ENCODE measurements around the gene GSTCD.
A peak's percentile ranks its signal among the peaks of the same experiment; 100 is the strongest.

The GSTCD gene

DNA sequence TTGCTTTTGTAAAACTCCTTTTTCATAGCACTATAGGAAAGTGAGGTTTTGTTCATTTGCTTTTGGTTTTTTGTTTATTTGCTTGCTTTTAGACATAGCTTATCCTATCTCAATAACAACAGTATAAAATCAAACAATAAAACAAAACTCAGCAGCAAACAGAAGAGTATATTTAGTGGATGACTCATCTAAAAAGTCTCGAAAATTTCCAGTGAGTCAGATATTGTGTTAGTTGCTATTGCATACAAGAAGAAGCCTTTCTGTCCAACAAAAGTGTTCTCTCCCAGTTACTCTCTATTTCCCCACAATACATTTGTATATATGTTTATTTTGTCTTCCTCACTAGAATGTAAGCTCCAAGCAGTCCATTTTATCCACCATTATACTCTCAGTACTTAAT lies 150.6 kb downstream of the GSTCD start:
- peak; percentile 63 for ATAC-seq
- TF ChIP-seq ZFP30 (CRISPR knock-in tag; IDR thresholded peaks at IDR 0.05) (no peak), CSDC2 (CRISPR knock-in tag; IDR thresholded peaks at IDR 0.05) (no peak), OSR1 (CRISPR knock-in tag; IDR thresholded peaks at IDR 0.05) (no peak), TCF4 (CRISPR knock-in tag; IDR thresholded peaks at IDR 0.05; ENCODE audit: borderline replicate concordance) (no peak), RARB (CRISPR knock-in tag; IDR thresholded peaks at IDR 0.05) (no peak), ZNF8 (CRISPR knock-in tag; IDR thresholded peaks at IDR 0.05) (no peak), ZNF70 (CRISPR knock-in tag; IDR thresholded peaks at IDR 0.05) (no peak), ZFP3 (CRISPR knock-in tag; IDR thresholded peaks at IDR 0.05) (no peak)
- TF ChIP-seq, protein P1, sequence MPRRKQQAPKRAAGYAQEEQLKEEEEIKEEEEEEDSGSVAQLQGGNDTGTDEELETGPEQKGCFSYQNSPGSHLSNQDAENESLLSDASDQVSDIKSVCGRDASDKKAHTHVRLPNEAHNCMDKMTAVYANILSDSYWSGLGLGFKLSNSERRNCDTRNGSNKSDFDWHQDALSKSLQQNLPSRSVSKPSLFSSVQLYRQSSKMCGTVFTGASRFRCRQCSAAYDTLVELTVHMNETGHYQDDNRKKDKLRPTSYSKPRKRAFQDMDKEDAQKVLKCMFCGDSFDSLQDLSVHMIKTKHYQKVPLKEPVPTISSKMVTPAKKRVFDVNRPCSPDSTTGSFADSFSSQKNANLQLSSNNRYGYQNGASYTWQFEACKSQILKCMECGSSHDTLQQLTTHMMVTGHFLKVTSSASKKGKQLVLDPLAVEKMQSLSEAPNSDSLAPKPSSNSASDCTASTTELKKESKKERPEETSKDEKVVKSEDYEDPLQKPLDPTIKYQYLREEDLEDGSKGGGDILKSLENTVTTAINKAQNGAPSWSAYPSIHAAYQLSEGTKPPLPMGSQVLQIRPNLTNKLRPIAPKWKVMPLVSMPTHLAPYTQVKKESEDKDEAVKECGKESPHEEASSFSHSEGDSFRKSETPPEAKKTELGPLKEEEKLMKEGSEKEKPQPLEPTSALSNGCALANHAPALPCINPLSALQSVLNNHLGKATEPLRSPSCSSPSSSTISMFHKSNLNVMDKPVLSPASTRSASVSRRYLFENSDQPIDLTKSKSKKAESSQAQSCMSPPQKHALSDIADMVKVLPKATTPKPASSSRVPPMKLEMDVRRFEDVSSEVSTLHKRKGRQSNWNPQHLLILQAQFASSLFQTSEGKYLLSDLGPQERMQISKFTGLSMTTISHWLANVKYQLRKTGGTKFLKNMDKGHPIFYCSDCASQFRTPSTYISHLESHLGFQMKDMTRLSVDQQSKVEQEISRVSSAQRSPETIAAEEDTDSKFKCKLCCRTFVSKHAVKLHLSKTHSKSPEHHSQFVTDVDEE (CRISPR knock-in tag; IDR thresholded peaks at IDR 0.05) = no peak
- TF ChIP-seq, protein P2, sequence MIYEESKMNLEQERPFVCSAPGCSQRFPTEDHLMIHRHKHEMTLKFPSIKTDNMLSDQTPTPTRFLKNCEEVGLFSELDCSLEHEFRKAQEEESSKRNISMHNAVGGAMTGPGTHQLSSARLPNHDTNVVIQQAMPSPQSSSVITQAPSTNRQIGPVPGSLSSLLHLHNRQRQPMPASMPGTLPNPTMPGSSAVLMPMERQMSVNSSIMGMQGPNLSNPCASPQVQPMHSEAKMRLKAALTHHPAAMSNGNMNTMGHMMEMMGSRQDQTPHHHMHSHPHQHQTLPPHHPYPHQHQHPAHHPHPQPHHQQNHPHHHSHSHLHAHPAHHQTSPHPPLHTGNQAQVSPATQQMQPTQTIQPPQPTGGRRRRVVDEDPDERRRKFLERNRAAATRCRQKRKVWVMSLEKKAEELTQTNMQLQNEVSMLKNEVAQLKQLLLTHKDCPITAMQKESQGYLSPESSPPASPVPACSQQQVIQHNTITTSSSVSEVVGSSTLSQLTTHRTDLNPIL (CRISPR knock-in tag; IDR thresholded peaks at IDR 0.05; ENCODE audit: low read depth) = no peak
- TF ChIP-seq, protein P3, sequence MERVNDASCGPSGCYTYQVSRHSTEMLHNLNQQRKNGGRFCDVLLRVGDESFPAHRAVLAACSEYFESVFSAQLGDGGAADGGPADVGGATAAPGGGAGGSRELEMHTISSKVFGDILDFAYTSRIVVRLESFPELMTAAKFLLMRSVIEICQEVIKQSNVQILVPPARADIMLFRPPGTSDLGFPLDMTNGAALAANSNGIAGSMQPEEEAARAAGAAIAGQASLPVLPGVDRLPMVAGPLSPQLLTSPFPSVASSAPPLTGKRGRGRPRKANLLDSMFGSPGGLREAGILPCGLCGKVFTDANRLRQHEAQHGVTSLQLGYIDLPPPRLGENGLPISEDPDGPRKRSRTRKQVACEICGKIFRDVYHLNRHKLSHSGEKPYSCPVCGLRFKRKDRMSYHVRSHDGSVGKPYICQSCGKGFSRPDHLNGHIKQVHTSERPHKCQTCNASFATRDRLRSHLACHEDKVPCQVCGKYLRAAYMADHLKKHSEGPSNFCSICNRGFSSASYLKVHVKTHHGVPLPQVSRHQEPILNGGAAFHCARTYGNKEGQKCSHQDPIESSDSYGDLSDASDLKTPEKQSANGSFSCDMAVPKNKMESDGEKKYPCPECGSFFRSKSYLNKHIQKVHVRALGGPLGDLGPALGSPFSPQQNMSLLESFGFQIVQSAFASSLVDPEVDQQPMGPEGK (CRISPR knock-in tag; IDR thresholded peaks at IDR 0.05; ENCODE audit: borderline replicate concordance) = no peak

DNA sequence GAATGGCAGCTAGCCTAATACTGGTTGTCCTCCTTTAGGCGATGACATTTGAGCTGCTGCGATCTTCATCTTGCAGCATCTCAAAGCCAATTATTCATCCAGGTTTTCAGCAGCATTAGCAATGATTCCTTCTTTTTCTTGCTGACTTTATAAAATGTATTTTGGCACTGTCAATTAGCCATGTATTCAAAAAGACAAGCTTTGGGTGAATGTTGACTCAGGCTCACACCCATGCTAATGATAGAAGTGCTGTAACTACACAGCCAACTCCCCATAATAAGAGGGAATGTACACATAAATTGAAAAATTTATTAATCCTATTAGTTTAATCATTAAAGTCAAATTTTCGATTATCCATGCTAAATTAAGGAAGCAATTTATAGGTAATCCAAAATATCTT lies 162.4 kb downstream of the GSTCD start:
- ATAC-seq = no peak

More for the DNA sequence above, 162.4 kb downstream of the GSTCD start:
- TF ChIP-seq ZNF565 (CRISPR knock-in tag; conservative IDR thresholded peaks at IDR 0.05; ENCODE audit: low read depth) (no peak), BACH2 (CRISPR knock-in tag; IDR thresholded peaks at IDR 0.05; ENCODE audit: borderline replicate concordance) (no peak), TCF4 (CRISPR knock-in tag; IDR thresholded peaks at IDR 0.05; ENCODE audit: borderline replicate concordance) (no peak), OSR1 (CRISPR knock-in tag; IDR thresholded peaks at IDR 0.05) (no peak), ZNF8 (CRISPR knock-in tag; IDR thresholded peaks at IDR 0.05) (no peak), ZFP3 (CRISPR knock-in tag; IDR thresholded peaks at IDR 0.05) (no peak), TOX (CRISPR knock-in tag; IDR thresholded peaks at IDR 0.05; ENCODE audit: borderline replicate concordance) (no peak)
- TF ChIP-seq, protein P2 (CRISPR knock-in tag; IDR thresholded peaks at IDR 0.05; ENCODE audit: low read depth) = no peak
- TF ChIP-seq, protein P1 (CRISPR knock-in tag; IDR thresholded peaks at IDR 0.05) = no peak
- TF ChIP-seq, protein P3 (CRISPR knock-in tag; IDR thresholded peaks at IDR 0.05; ENCODE audit: borderline replicate concordance) = no peak

All from SK-N-SH treated with all-trans-retinoic acid at 6 μM for 48 hours (cell line).